GM19468 (cell line): Measurements from ENCODE around the gene SPATS2.

Source experiments
- ATAC-seq: cut with Tn5 transposase; IDR thresholded peaks from one replicate; pipeline ENCODE4 v1.9.1; 2021; ENCODE audit warnings: mild to moderate bottlenecking, moderate library complexity, moderate number of reproducible peaks; ENCODE audit not compliant: unreplicated experiment; ENCODE audit errors: extremely low read depth

The SPATS2 gene

GRCh38 chr12:49448858-49449257 is 81.6 kb downstream of the SPATS2 start:
- no peak for ATAC-seq

GRCh38 chr12:49451468-49452259 is 84.4 kb downstream of the SPATS2 start:
- ATAC-seq, result no peak

- no peak for ATAC-seq
Measured at GRCh38 chr12:49455501-49455900, 88.2 kb downstream of the SPATS2 start.

- no peak for ATAC-seq
Measured at GRCh38 chr12:49456131-49456679, 88.9 kb downstream of the SPATS2 start.

- no peak for ATAC-seq
Measured at GRCh38 chr12:49458816-49459215, 91.6 kb downstream of the SPATS2 start.

- no peak for ATAC-seq
Measured at GRCh38 chr12:49461221-49461620, 94.0 kb downstream of the SPATS2 start.

GRCh38 chr12:49462083-49462744 is 95.0 kb downstream of the SPATS2 start:
- ATAC-seq, result no peak

GRCh38 chr12:49465132-49465531 is 97.9 kb downstream of the SPATS2 start:
- no peak for ATAC-seq

GRCh38 chr12:49470986-49471385 is 103.7 kb downstream of the SPATS2 start:
- ATAC-seq, result no peak

- ATAC-seq, result no peak
Measured at GRCh38 chr12:49471557-49471956, 104.3 kb downstream of the SPATS2 start.

- no peak for ATAC-seq
Measured at GRCh38 chr12:49476091-49476490, 108.8 kb downstream of the SPATS2 start.

- no peak for ATAC-seq
Measured at GRCh38 chr12:49478949-49479664, 111.8 kb downstream of the SPATS2 start.

- no peak for ATAC-seq
Measured at GRCh38 chr12:49482095-49483051, 115.1 kb downstream of the SPATS2 start.

GRCh38 chr12:49483619-49484018 is 116.4 kb downstream of the SPATS2 start:
- ATAC-seq, result no peak

GRCh38 chr12:49487605-49488004 is 120.3 kb downstream of the SPATS2 start:
- ATAC-seq, result no peak

GRCh38 chr12:49489154-49489553 is 121.9 kb downstream of the SPATS2 start:
- ATAC-seq, result no peak

GRCh38 chr12:49489720-49490119 is 122.5 kb downstream of the SPATS2 start:
- ATAC-seq, result no peak

- no peak for ATAC-seq
Measured at GRCh38 chr12:49491823-49492222, 124.6 kb downstream of the SPATS2 start.

- no peak for ATAC-seq
Measured at GRCh38 chr12:49493900-49494299, 126.6 kb downstream of the SPATS2 start.
